SK-N-SH (cell line): ENCODE results near the gene BAHCC1. TPM values are rescaled to one million over a fixed set of nuclear protein-coding genes. Genes with fewer than 3 reads are reported as not detected.

Experiments
- CTCF ChIA-PET: fragments of 300-600, 350-600 bp; formaldehyde crosslinking; extraction: SDS; loops from one replicate; lab custom pipeline; 2021; lab: Yijun Ruan, JAX
- POLR2A ChIA-PET: fragments of 350-600 bp; sonication (Branson Sonifier 250); formaldehyde crosslinking; extraction: SDS; loops from one replicate; lab custom pipeline; 2020; ENCODE audit warnings: antibody characterized with exemption, inconsistent platforms; lab: Yijun Ruan, JAX
- DNase-seq: peaks from one replicate; pipeline ENCODE4 v3.0.0; 2012
- H2AFZ ChIP-seq: fragments of 200-600 bp; sonication (generic); 2 replicates; pipeline ENCODE4 v1.8.1; 2016; ENCODE audit warnings: antibody characterized with exemption, mild to moderate bottlenecking, low read depth
- H3F3A ChIP-seq: fragments of 200-600 bp; sonication (generic); replicated peaks from 2 replicates; pipeline ENCODE3; 2016; ENCODE audit warnings: antibody characterized with exemption, mild to moderate bottlenecking; ENCODE audit not compliant: insufficient read depth
- H3K27ac ChIP-seq, 2 experiments: fragments of 200-500 bp in 1 of 2; fragments of 200-600 bp in 1 of 2; sonication (Bioruptor generic) in 1 of 2; sonication (generic), shearing (Covaris generic) in 1 of 2; 2 replicates each; pipeline versions ENCODE4 v1.5.1 to v1.6.1; 2014 to 2016; ENCODE audit warnings: low read depth in 2 of 2, inconsistent platforms in 1 of 2, low read length in 1 of 2, mild to moderate bottlenecking in 1 of 2, mixed read lengths in 1 of 2
- H3K27me3 ChIP-seq: fragments of 200-600 bp; sonication (generic), shearing (Covaris generic); 2 replicates; pipeline ENCODE4 v1.6.1; 2016; ENCODE audit warnings: mixed run types; ENCODE audit not compliant: insufficient read depth
- H3K36me3 ChIP-seq, 2 experiments: fragments of 200-500 bp in 1 of 2; fragments of 200-600 bp in 1 of 2; sonication (Bioruptor generic) in 1 of 2; sonication (generic) in 1 of 2; replicated peaks in 1 of 2; 2 replicates each; pipeline versions ENCODE3 to v1.5.1; 2014 to 2016; ENCODE audit warnings: low read length in 1 of 2, mild to moderate bottlenecking in 1 of 2; ENCODE audit not compliant: insufficient read depth in 2 of 2, control insufficient read depth in 1 of 2
- H3K4me1 ChIP-seq, 2 experiments: fragments of 200-500 bp in 1 of 2; fragments of 200-600 bp in 1 of 2; sonication (Bioruptor generic) in 1 of 2; sonication (generic), shearing (Covaris generic) in 1 of 2; 2 replicates each; pipeline versions ENCODE4 v1.5.1 to v1.6.1; 2014 to 2016; ENCODE audit warnings: low read depth in 1 of 2, low read length in 1 of 2, mixed run types in 1 of 2; ENCODE audit not compliant: insufficient read depth in 2 of 2, control insufficient read depth in 1 of 2
- H3K4me2 ChIP-seq: fragments of 200-600 bp; sonication (generic), shearing (Covaris generic); 2 replicates; pipeline ENCODE4 v1.6.1; 2017; ENCODE audit warnings: mixed run types
- H3K4me3 ChIP-seq, 2 experiments: fragments of 200-500 bp in 1 of 2; fragments of 200-600 bp in 1 of 2; sonication (Bioruptor generic) in 1 of 2; sonication (generic), shearing (Covaris generic) in 1 of 2; 2 replicates each; pipeline versions ENCODE4 v1.5.1 to v1.8.1; 2014 to 2016; ENCODE audit warnings: low read depth in 2 of 2, inconsistent platforms in 1 of 2, low read length in 1 of 2, mild to moderate bottlenecking in 1 of 2, mixed read lengths in 1 of 2, moderate library complexity in 1 of 2
- H3K79me2 ChIP-seq: fragments of 200-600 bp; sonication (generic); 2 replicates; pipeline ENCODE4 v1.8.1; 2017; ENCODE audit warnings: mild to moderate bottlenecking; ENCODE audit not compliant: insufficient read depth
- H3K9ac ChIP-seq: fragments of 200-600 bp; sonication (generic); 2 replicates; pipeline ENCODE4 v1.6.1; 2017; ENCODE audit warnings: mixed run types
- H3K9me2 ChIP-seq: fragments of 200-600 bp; sonication (generic); 2 replicates; pipeline ENCODE4 v1.6.1; 2017; ENCODE audit warnings: mixed run types
- H3K9me3 ChIP-seq: fragments of 200-600 bp; sonication (generic); 2 replicates; pipeline ENCODE4 v1.6.1; 2017; ENCODE audit warnings: mixed run types, mild to moderate bottlenecking, moderate library complexity
- H4K20me1 ChIP-seq: fragments of 200-600 bp; sonication (generic); 2 replicates; pipeline ENCODE4 v1.6.1; 2017; ENCODE audit warnings: mild to moderate bottlenecking, mixed run types; ENCODE audit not compliant: insufficient read depth
- CHD2 ChIP-seq: fragments of 150-350 bp; IDR thresholded peaks from 2 replicates; pipeline ENCODE4 v1.6.1; 2018; ENCODE audit warnings: low read length; ENCODE audit not compliant: partially characterized antibody
- EZH2phosphoT487 ChIP-seq: fragments of 200-600 bp; sonication (generic); IDR thresholded peaks from 2 replicates; pipeline ENCODE4 v1.6.1; 2017; ENCODE audit warnings: low read depth, mixed run types, mild to moderate bottlenecking, antibody characterized with exemption, moderate library complexity, borderline replicate concordance
- FOXJ3 ChIP-seq: sonication (generic); formaldehyde crosslinking; IDR thresholded peaks from 2 replicates; pipeline ENCODE4 v1.5.1; 2020; ENCODE audit warnings: mild to moderate bottlenecking, missing genetic modification reagents
- FOXM1 ChIP-seq: IDR thresholded peaks from 2 replicates; pipeline ENCODE4 v1.4.0; 2012; ENCODE audit warnings: low read depth, mild to moderate bottlenecking
- GATA2 ChIP-seq: sonication (generic); formaldehyde crosslinking; IDR thresholded peaks from 2 replicates; pipeline ENCODE4 v1.5.0; 2020; ENCODE audit warnings: mild to moderate bottlenecking, missing genetic modification reagents
- IRF3 ChIP-seq: fragments of 150-350 bp; IDR thresholded peaks from 2 replicates; pipeline ENCODE4 v1.6.1; 2016; ENCODE audit warnings: mild to moderate bottlenecking, low read depth, low read length
- JUND ChIP-seq: IDR thresholded peaks from 2 replicates; pipeline ENCODE4 v1.4.0; 2012
- MEF2A ChIP-seq: IDR thresholded peaks from 2 replicates; pipeline ENCODE4 v1.4.0; 2012; ENCODE audit warnings: low read depth, borderline replicate concordance
- RCOR1 ChIP-seq: fragments of 150-350 bp; IDR thresholded peaks from 2 replicates; pipeline ENCODE4 v1.6.1; 2017; ENCODE audit warnings: antibody characterized with exemption, low read length
- REST ChIP-seq: IDR thresholded peaks from 2 replicates; pipeline ENCODE4 v1.6.1; 2012; ENCODE audit warnings: mild to moderate bottlenecking, low read depth, low read length, moderate library complexity
- RFX5 ChIP-seq: IDR thresholded peaks from 2 replicates; pipeline ENCODE4 v1.6.1; 2012; ENCODE audit warnings: mild to moderate bottlenecking, improper control_type of control experiment, low read length
- SIN3A ChIP-seq: IDR thresholded peaks from 2 replicates; pipeline ENCODE4 v1.6.1; 2012; ENCODE audit warnings: low read depth, mild to moderate bottlenecking, low read length, moderate library complexity, borderline replicate concordance
- SMC3 ChIP-seq: IDR thresholded peaks from 2 replicates; pipeline ENCODE4 v1.6.1; 2012; ENCODE audit warnings: low read depth, low read length, improper control_type of control experiment
- TAF1 ChIP-seq: IDR thresholded peaks from 2 replicates; pipeline ENCODE4 v1.6.1; 2012; ENCODE audit warnings: low read depth, mild to moderate bottlenecking, low read length, moderate library complexity, borderline replicate concordance
- TCF12 ChIP-seq: IDR thresholded peaks from 2 replicates; pipeline ENCODE4 v1.4.0; 2012
- TEAD4 ChIP-seq: IDR thresholded peaks from 2 replicates; pipeline ENCODE4 v1.4.0; 2012; ENCODE audit warnings: mild to moderate bottlenecking, borderline replicate concordance; ENCODE audit not compliant: insufficient read depth
- USF1 ChIP-seq: IDR thresholded peaks from 2 replicates; pipeline ENCODE4 v1.4.0; 2012; ENCODE audit warnings: low read depth, borderline replicate concordance
- YY1 ChIP-seq: IDR thresholded peaks from 2 replicates; pipeline ENCODE4 v1.4.0; 2012; ENCODE audit warnings: low read depth, mild to moderate bottlenecking
- ZBTB33 ChIP-seq: IDR thresholded peaks from 2 replicates; pipeline ENCODE4 v1.4.0; 2012; ENCODE audit warnings: low read depth, borderline replicate concordance
- WGBS: methylation state at CpG from one replicate; pipeline ENCODE4 v1.1.6; 2017; ENCODE audit warnings: low lambda C conversion rate; 5-methylcytosine and 5-hydroxymethylcytosine counted together
- polyA plus RNA-seq, 3 experiments: library from polyadenylated mRNA; depleted of rRNA; stranded (reverse); fragments of >200 nt; gene quantifications; 2 replicates each; pipeline ENCODE4 v1.2.3, GENCODE V29; 2012
- TF ChIP-seq, protein P1 (sequence below): IDR thresholded peaks from 2 replicates; pipeline ENCODE4; 2012

Gene BAHCC1
- polyA plus RNA-seq, 1 of the 3 experiments (the other 2 are of a cell fraction): 6.4 TPM

DNA sequence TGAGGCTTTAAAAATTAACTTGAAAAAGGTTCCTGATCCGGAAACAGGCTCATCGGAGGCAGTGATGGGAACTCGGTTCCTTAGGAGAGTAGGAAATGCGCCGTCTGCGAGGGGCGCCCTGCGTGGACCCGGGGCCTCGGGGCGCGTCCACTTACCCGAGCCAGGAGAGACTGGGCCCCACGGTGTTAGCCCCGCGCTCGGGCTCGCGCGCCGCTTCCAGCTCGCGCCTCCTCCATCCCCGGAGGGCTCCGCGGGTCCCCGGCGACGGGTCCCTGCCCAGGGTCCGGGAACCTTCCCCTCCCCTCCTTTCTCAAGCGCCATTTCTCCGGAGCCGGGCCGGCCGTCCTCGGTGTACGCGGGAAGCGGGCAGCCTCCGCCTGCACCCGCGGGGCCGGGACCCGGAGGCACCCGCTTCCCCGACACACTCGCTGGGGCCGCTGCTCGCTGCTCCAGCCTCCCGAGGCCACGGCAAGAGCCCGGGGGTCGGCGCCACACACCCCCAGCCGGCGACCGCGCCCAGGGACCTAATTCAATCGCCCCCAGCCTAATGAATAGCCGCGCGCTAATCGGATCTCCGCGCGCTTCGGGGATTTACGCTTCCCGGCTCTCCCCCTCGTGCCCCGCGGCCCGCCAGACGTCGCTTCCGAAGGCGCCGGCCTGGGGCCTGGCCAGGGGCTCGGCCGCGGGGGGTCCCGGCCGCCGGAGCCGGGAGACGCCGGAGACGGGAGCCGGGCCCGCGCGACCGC is 2.2 kb upstream of the BAHCC1 start (continued):
- no peak for TF ChIP-seq CHD2
- no peak for TF ChIP-seq TCF12

DNA sequence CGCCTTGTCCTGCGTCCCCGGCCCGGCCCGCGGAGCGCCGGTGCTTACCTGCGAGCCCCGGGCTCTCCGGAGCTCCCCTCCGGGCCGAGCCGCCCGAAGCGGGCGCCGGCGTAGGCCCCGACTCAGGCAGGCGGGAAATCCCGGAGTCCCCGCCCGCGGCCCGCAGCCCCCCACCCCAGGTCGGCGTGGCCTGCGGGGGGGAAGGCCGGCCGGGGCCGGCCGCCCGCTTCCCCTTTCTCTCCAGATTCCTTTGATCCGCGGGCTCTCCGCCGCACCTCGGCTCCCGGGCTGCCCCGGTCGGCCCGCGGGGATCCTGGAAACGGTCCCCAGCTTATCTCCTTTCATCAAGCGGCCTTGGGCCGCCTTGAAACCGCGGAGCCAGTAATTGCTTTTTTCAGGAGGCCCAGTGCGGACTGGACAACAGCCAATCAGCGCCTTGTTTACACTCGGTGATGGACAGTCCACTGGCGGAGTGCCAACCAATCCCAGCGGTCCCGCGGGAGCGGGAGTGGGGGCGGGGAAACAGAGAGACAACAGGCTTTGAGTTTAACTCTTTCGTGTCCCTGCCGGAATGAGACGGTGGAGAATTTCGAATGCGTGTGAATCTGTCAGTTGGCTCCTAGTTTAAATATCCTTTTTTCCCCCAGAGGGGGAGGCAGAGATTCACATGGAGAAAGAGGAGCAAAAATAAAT is 1.4 kb upstream of the BAHCC1 start:
- ChIA-PET CTCF (interaction anchor here (0.9 to 8.6 kb wide), 13 partner anchors 22 to 141 kb away, joined by 3 to 104 read pairs (median 5); no protein-coding TSS in a partner anchor), POLR2A (interaction anchor here (1.5 kb wide), 2 partner anchors 36 to 82 kb away, joined by 6 to 9 read pairs; no protein-coding TSS in a partner anchor)
- no peaks in the 10 kb centered on the region for H3K9me3 ChIP-seq
- no peak overlapping the region for H2AFZ ChIP-seq
- H3K4me2 ChIP-seq: peak overlapping the region; percentile 93
- peaks cover 54% of the 10 kb centered on the region for H3K79me2 ChIP-seq
- peaks cover 37 to 75% of the 10 kb centered on the region in 2 experiments for H3K4me1 ChIP-seq
- no peaks in the 10 kb centered on the region for H3K27me3 ChIP-seq
- 1% methylated on average over 17 of the region's 63 CpGs for WGBS
- peak overlapping the region; percentile 53 to 81; a peak in 3 of 4 replicates for H3K27ac ChIP-seq
- DNase-seq: peak; percentile 99
- H3K4me3 ChIP-seq: peak overlapping the region; percentile 70 to 73
- H3K36me3 ChIP-seq: no peaks in the 10 kb centered on the region
- H3K9me2 ChIP-seq: no peaks in the 10 kb centered on the region
- peak overlapping the region; percentile 82; the same call in 1 of the 2 replicates for H3K9ac ChIP-seq
- peaks cover 35% of the 10 kb centered on the region for H4K20me1 ChIP-seq
- peaks cover 34% of the 10 kb centered on the region for H3F3A ChIP-seq
- TF ChIP-seq JUND (no peak; the same call in 1 of the 2 replicates), REST (peak; percentile 86), USF1 (peak; percentile 84), SIN3A (peak; percentile 97), TAF1 (peak; percentile 88), ZBTB33 (peak; percentile 91), FOXJ3 (CRISPR knock-in tag) (peak; percentile 99), SMC3 (0 out of 2 replicates have a peak, but pooled peaks have one; percentile 9), CHD2 (peak; percentile 97), TEAD4 (peak; percentile 82), RFX5 (peak; percentile 54), MEF2A (peak; percentile 75; the same call in 1 of the 2 replicates), YY1 (peak; percentile 74), RCOR1 (peak; percentile 95), IRF3 (peak; percentile 73), GATA2 (CRISPR knock-in tag) (peak; percentile 100), EZH2phosphoT487 (no peak), FOXM1 (no peak)
- TF ChIP-seq, protein P1, sequence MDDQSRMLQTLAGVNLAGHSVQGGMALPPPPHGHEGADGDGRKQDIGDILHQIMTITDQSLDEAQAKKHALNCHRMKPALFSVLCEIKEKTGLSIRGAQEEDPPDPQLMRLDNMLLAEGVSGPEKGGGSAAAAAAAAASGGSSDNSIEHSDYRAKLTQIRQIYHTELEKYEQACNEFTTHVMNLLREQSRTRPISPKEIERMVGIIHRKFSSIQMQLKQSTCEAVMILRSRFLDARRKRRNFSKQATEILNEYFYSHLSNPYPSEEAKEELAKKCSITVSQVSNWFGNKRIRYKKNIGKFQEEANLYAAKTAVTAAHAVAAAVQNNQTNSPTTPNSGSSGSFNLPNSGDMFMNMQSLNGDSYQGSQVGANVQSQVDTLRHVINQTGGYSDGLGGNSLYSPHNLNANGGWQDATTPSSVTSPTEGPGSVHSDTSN: peak; percentile 100
